OCI-LY7 (cell line): ENCODE results near the gene PHF12. TPM values are rescaled to one million over a fixed set of nuclear protein-coding genes. Genes with fewer than 3 reads are reported as not detected.

Experiments
- BruUV-seq: library from RNA; stranded (reverse); fragments of 400-500 nt; replicated peaks from 2 replicates; lab custom pipeline; 2021; lab: Mats Ljungman, UMichigan
- CTCF ChIA-PET: fragments of 300-600 bp; sonication (Branson Sonifier 250); formaldehyde crosslinking; loops from one replicate; lab custom pipeline; 2022; ENCODE audit warnings: antibody characterized with exemption; ENCODE audit not compliant: unreplicated experiment; lab: Charles Lee
- POLR2A ChIA-PET: fragments of 300-600 bp; sonication (Branson Sonifier 250); formaldehyde crosslinking; loops from one replicate; lab custom pipeline; 2022; ENCODE audit warnings: antibody characterized with exemption; lab: Charles Lee
- DNase-seq: peaks from one replicate; pipeline ENCODE4 v3.0.0-alpha.2; 2015; ENCODE audit warnings: low spot score
- H2AFZ ChIP-seq: fragments of 200-600 bp; sonication (generic), shearing (Covaris generic); 2 replicates; pipeline ENCODE4 v1.6.1; 2014; ENCODE audit warnings: mild to moderate bottlenecking, antibody characterized with exemption, low read length, moderate library complexity
- H3K27ac ChIP-seq: fragments of 200-600 bp; sonication (generic); 2 replicates; pipeline ENCODE4 v1.5.1; 2014; ENCODE audit warnings: mixed run types, low read depth, mild to moderate bottlenecking, moderate library complexity, low read length, inconsistent platforms; ENCODE audit not compliant: poor library complexity, severe bottlenecking
- H3K36me3 ChIP-seq: fragments of 200-600 bp; sonication (generic); 2 replicates; pipeline ENCODE4 v1.6.1; 2014; ENCODE audit warnings: mild to moderate bottlenecking, antibody characterized with exemption, low read length, moderate library complexity, mixed read lengths; ENCODE audit not compliant: insufficient read depth
- H3K4me1 ChIP-seq: fragments of 200-600 bp; sonication (generic); 2 replicates; pipeline ENCODE4 v1.5.1; 2014; ENCODE audit warnings: mild to moderate bottlenecking, low read length; ENCODE audit not compliant: insufficient read depth, poor library complexity, severe bottlenecking
- H3K4me2 ChIP-seq: fragments of 200-600 bp; sonication (generic); 2 replicates; pipeline ENCODE4 v1.6.1; 2014; ENCODE audit warnings: mild to moderate bottlenecking, low read length
- H3K4me3 ChIP-seq: fragments of 200-600 bp; sonication (generic); 2 replicates; pipeline ENCODE4 v1.5.1; 2014; ENCODE audit warnings: mild to moderate bottlenecking, low read depth, low read length; ENCODE audit not compliant: poor library complexity, severe bottlenecking
- H3K79me2 ChIP-seq: fragments of 200-600 bp; sonication (generic); 2 replicates; pipeline ENCODE4 v1.6.1; 2016; ENCODE audit warnings: low read depth, mild to moderate bottlenecking, low read length, moderate library complexity, mixed read lengths; ENCODE audit not compliant: insufficient read depth
- H3K9me2 ChIP-seq: fragments of 200-600 bp; sonication (generic); 2 replicates; pipeline ENCODE4 v1.6.1; 2016; ENCODE audit warnings: mild to moderate bottlenecking, low read length, mixed read lengths; ENCODE audit not compliant: insufficient read depth
- H3K9me3 ChIP-seq: fragments of 200-600 bp; sonication (generic); 2 replicates; pipeline ENCODE4 v1.6.1; 2014; ENCODE audit warnings: mild to moderate bottlenecking, mixed run types, low read length, mixed read lengths
- H4K20me1 ChIP-seq: fragments of 200-600 bp; sonication (generic); 2 replicates; pipeline ENCODE4 v1.6.1; 2014; ENCODE audit warnings: mild to moderate bottlenecking, antibody characterized with exemption, low read length, moderate library complexity, mixed read lengths; ENCODE audit not compliant: insufficient read depth
- CTCF ChIP-seq: fragments of 200-600 bp; sonication (generic); conservative IDR thresholded peaks from 2 replicates; pipeline ENCODE4 v1.5.1; 2014; ENCODE audit warnings: mild to moderate bottlenecking, antibody characterized with exemption, low read length, moderate library complexity, mixed read lengths
- EZH2phosphoT487 ChIP-seq: fragments of 200-600 bp; sonication (generic); IDR thresholded peaks from 2 replicates; pipeline ENCODE4 v1.6.1; 2018; ENCODE audit warnings: low read depth, borderline replicate concordance, mild to moderate bottlenecking, mixed run types, antibody characterized with exemption, low read length, moderate library complexity, mixed read lengths
- intact Hi-C: fragments of 100-400 bp; cut with micrococcal nuclease; formaldehyde crosslinking; loops from one replicate; pipeline ENCODE4 v1.10.0; 2022; ENCODE audit not compliant: unreplicated experiment
- total RNA-seq, 2 experiments: library from RNA; depleted of rRNA in 1 of 2; stranded (reverse); fragments of >200 nt in 1 of 2; shearing (Covaris generic) in 1 of 2; gene quantifications; 2 replicates each; pipeline ENCODE4 v1.2.3, GENCODE V29; 2014 to 2022

The PHF12 gene
- total RNA-seq, 2 experiments from 2014 or later, result 40.6 to 62.5 TPM

- peak overlapping the region; percentile 46 for H3K4me2 ChIP-seq
- no peak overlapping the region for H3K4me3 ChIP-seq
- intact Hi-C loops, result no loop called here
- no peak for DNase-seq
- BruUV-seq, result no TSS peak
- H3K27ac ChIP-seq, result peak overlapping the region; percentile 26
- POLR2A ChIA-PET, result interaction anchor here (1.0 kb wide), 1 partner anchor 77 kb away, joined by 3 read pairs; no protein-coding TSS in a partner anchor
- H3K9me2 ChIP-seq, result no peaks in the 10 kb centered on the region
- peaks cover 51% of the 10 kb centered on the region for H3K4me1 ChIP-seq
- TF ChIP-seq EZH2phosphoT487 (no peak), CTCF (no peak)
- CTCF ChIA-PET, result interaction anchor here (0.6 kb wide), 3 partner anchors 9 to 163 kb away, joined by 3 read pairs; partner anchors contain the start of gene TLCD1
- peaks cover 30% of the 10 kb centered on the region for H3K36me3 ChIP-seq
- no peaks in the 10 kb centered on the region for H4K20me1 ChIP-seq
- H3K9me3 ChIP-seq, result no peaks in the 10 kb centered on the region
- no peak overlapping the region for H2AFZ ChIP-seq
- H3K79me2 ChIP-seq, result peaks cover 14% of the 10 kb centered on the region; the same call in 1 of the 2 replicates
Observed at GRCh38 chr17:28888832-28889231, 62.5 kb downstream of the PHF12 start.

- peaks cover 43% of the 10 kb centered on the region for H3K4me1 ChIP-seq
- H3K36me3 ChIP-seq, result peaks cover 30% of the 10 kb centered on the region
- H3K79me2 ChIP-seq, result peaks cover 13% of the 10 kb centered on the region; the same call in 1 of the 2 replicates
- H3K27ac ChIP-seq, result peak overlapping the region; percentile 26
- no peak overlapping the region for H2AFZ ChIP-seq
- ChIA-PET POLR2A (interaction anchor here (0.5 to 0.7 kb wide), 3 partner anchors 115 to 786 kb away, joined by 3 to 4 read pairs (median 3); no protein-coding TSS in a partner anchor), CTCF (no interaction called here)
- intact Hi-C loops, result no loop called here
- DNase-seq, result peak; percentile 56
- H3K4me3 ChIP-seq, result no peak overlapping the region
- no peaks in the 10 kb centered on the region for H4K20me1 ChIP-seq
- no TSS peak for BruUV-seq
- no peaks in the 10 kb centered on the region for H3K9me3 ChIP-seq
- peak overlapping the region; percentile 46 for H3K4me2 ChIP-seq
- H3K9me2 ChIP-seq, result no peaks in the 10 kb centered on the region
- TF ChIP-seq CTCF (no peak), EZH2phosphoT487 (no peak)
Observed at GRCh38 chr17:28887871-28888471, 63.3 kb downstream of the PHF12 start.

DNA sequence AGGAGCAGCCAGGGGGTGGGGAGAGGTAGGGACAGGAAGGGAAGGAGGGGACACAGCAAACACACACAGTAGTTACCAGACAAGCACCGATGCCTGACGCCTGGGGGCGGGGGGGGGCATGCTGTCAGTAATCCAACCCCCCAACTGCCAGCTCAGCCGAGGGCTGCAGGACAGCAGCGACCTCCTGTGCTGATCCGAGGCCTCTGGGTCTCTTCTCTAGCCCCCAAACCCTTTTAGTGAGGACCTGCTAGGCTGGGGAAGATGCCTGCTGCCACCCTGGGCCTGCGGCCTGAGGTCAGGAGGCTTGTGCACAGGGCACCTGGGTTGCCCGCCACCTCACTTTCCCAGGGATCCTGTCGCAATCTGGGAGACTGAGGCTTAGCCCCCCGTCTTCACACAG lies 65.4 kb downstream of the PHF12 start:
- no peaks in the 10 kb centered on the region for H3K79me2 ChIP-seq

More for the DNA sequence above, 65.4 kb downstream of the PHF12 start:
- ChIA-PET CTCF (no interaction called here), POLR2A (interaction anchor here (0.5 kb wide), 1 partner anchor 940 kb away, joined by 3 read pairs; no protein-coding TSS in a partner anchor)
- TF ChIP-seq EZH2phosphoT487 (no peak), CTCF (no peak)
- no peaks in the 10 kb centered on the region for H4K20me1 ChIP-seq
- H2AFZ ChIP-seq, result no peak overlapping the region
- H3K27ac ChIP-seq, result no peak overlapping the region
- H3K4me2 ChIP-seq, result no peak overlapping the region
- no peaks in the 10 kb centered on the region for H3K9me2 ChIP-seq
- no peak overlapping the region for H3K4me3 ChIP-seq
- peaks cover 22% of the 10 kb centered on the region for H3K4me1 ChIP-seq
- H3K9me3 ChIP-seq, result no peaks in the 10 kb centered on the region
- no TSS peak for BruUV-seq
- no peak for DNase-seq
- intact Hi-C loops, result no loop called here
- H3K36me3 ChIP-seq, result peaks cover 36% of the 10 kb centered on the region
